Stimulated activated naive CD8-positive, alpha-beta T cell treated with anti-CD3 and anti-CD28 coated beads, Interleukin-15, Interleukin-2, amounts not matched to agents 100 U/mL and 50 U/mL, for 24 hours (primary cell): Measurements from ENCODE around the gene INS.

Source experiments
- ATAC-seq: fragments of 150-1000 bp; cut with Tn5 transposase; one replicate; pipeline ENCODE4 v1.10.0; 2021
- DNase-seq: peaks from one replicate; pipeline ENCODE4 v3.0.0; 2021

INS gene

DNA sequence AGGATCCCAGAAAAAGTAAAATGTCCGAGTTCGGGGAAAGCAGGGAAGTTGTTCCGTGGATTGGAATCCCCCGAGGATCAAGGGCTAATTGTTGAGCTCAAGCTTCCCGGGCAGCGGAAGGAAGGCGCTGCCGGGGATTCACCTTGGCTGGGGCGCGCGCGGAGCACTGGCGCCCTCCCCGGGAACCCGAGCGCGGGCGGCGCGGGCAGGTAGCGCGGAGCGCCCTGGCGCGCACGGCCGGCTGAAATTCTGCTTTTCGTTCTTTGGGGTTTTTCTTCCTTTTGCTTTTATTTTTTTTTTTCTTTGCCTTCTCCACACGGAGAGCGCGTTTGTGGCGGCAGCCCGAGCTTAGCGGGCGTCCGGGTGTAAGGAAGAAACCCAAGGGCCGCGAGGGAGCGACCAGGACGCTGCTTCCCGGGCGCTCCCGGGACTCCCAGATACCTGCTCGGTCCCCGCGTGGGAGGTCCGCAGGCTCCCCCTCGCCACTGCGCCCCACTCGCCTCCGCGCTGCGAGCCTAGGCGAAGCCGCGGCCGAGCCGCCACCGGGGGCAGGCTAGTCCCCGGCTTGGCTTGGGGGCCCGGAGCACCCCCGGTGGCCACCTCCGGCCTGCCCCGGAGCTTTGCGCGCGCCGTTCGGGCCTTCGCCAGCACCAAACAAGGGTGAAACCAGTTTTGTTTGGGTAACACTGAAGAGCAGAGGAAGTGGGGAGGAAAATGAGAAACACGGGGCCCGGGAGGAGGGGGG is 17.0 kb downstream of the INS start:
- DNase-seq: peak; percentile 51
- no peak for ATAC-seq

DNA sequence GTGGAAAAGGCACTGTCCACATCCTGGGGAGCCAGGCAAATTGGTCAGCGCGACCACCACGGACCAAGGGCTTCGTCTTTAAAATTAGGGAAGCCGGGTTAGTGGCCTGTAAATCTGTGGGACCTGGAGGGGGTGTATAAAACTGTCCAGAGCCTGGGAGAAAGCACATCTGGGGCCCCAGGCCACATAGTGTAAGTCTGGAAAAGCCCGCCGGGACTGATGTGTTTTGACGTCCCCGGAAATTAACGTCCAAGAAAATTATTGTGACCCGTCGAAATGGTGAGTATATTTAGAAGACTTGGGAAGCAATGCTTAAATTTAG is 17.6 kb downstream of the INS start:
- ATAC-seq (no peak), DNase-seq (no peak)

DNA sequence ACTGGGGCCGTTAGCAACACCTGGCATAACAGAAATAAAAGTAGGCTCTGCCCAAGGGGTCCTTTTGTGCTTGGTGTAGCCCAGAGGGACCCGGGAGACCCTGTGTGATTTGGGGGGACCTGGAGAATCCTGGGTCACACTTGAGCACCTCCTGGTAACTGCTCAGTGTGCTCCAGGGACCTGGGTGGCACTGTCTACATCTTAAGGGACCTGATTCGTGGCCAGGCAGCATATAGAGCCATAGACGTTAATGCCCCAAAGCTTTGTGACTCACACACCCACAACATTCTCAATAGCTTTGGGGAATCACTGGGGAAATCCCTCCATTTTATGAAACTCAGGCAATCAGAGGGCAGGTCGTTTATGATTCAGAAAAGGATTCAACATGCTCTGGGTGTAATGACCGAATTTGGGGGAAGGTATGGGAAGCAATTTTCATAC is 18.2 kb downstream of the INS start:
- ATAC-seq: peak; percentile 98
- DNase-seq: peak; percentile 58

DNA sequence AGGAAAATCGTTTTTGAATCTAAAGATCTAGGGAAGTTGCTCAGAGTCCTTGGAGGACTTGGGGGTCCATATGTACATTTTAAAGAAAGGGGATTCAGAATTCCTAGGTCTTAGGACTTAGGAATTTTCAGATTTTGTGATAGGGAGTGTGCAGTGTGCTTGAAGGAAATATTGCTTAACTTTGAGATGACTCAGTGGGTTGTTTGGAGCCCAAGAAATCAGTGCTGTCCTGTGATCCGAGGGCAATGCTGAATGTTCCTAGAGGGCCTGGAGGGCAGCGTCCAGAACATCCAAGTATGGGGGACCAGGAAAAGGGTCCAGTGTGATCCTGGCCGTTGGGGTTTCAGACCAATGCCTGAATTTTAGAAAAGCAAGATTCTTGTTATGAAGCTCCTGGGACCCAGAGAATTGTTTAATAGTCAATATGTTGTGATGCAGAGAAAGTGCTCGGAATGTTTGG is 18.7 kb downstream of the INS start:
- DNase-seq: no peak
- no peak for ATAC-seq

DNA sequence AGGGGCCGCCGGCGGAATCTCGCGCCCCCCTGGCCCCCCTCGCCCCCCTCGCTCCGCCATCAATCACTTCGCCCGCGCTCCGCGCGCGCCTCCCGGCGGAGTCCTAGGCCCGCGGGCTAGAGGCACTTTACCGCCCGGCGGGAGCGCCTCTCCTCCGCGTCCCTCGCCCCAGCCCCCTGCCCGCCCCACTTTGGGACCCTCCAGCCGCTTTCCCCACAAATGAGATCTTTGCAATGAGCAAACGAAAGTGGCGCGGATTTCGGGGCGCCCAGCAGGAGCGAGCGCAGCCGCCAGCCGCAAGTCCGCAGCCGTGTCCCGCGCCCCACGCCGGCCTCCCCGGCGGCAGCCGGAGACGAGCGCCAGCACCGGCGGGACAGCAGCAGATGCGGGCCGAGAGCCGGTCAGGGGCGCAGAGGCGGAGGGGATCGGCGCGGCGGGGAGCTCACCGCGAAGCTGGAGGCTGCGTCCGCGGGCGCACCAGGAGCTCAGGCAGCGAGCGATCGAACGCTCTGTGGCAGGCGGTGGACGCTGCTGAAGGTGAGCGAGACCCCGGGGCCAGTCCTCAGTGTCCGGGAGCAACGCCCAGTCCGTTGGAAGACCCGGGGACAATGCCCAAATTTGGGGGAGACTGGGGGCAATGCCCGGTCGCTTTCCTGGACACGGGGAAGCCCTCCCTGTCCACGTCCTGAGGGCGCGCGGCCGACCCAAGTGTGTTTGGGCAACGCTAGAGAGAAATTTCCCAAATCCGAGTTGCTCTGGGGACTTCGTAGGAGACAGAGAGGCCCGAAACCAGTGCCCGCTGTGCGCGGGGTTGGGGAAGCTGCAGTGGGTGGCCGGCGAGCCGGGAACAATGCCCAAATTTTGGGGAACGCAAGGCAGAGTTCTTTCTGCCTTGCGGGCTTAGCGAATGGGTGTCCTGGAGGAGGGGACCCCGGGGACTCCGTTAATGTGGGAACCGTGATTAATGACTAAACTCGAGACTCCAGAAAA is 20.3 kb downstream of the INS start:
- DNase-seq (no peak), ATAC-seq (no peak)

DNA sequence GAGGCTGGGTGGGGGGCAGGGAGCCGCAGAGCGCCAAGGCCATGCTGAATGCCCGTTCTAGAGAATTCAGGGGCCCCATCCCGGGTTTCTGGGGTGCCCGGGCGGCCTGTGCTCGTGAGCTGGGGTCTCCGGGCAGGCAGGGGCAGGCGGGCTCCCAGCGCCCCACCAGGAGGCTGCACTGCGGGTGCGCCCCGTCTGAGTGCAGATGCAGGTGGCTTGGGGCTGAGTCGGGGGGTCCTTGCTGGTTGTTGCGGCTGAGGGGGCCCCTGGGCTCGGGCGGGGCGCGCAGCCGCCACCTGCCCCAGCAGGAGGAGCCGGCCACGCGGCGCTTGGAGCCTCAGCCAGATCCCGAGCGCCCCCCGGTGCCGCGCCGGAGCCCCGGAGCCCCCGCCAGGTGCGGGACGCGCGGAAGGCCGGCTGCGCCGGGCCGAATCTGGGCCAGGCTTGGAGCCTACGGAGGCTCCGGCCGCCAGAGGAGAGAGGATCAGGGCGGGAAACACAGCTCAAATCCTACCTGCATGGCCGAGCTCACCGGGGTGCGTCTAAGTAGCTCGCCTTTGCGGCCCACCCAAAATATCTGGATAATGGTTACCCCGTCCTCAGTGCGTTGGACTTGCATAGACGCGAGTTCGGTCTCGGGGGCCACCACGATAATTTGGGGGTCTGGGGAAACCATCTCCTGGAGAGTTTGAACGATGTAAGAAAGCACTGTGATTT is 21.2 kb downstream of the INS start:
- no peak for DNase-seq
- ATAC-seq: no peak

DNA sequence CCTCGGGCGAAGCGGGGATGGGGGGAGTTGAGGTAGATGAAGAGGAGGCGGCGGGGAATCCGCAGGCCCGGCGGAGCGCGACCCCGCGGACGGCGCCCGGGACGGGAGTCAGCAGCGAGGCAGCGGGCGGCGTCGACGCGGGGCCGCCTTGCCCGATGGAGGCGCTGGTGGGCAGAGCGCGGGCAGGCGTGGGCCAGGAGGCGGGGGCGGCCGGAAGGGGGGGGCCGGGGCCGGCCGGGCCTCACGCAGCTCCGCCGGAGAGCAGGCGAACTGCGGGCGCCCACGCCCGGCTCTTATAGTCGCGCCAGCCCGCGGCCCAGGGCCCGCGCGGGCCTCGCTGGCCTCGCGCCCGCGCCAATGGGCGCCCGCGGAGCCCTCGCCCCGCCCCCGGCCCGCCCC is 21.9 kb downstream of the INS start, which contains the start of gene IGF2:
Gene IGF2 (minus strand): TSS at position 267 of the 399 bp plus-strand sequence. CDS start 3,866 bp downstream, outside the sequence.
- ATAC-seq: no peak
- DNase-seq: no peak

DNA sequence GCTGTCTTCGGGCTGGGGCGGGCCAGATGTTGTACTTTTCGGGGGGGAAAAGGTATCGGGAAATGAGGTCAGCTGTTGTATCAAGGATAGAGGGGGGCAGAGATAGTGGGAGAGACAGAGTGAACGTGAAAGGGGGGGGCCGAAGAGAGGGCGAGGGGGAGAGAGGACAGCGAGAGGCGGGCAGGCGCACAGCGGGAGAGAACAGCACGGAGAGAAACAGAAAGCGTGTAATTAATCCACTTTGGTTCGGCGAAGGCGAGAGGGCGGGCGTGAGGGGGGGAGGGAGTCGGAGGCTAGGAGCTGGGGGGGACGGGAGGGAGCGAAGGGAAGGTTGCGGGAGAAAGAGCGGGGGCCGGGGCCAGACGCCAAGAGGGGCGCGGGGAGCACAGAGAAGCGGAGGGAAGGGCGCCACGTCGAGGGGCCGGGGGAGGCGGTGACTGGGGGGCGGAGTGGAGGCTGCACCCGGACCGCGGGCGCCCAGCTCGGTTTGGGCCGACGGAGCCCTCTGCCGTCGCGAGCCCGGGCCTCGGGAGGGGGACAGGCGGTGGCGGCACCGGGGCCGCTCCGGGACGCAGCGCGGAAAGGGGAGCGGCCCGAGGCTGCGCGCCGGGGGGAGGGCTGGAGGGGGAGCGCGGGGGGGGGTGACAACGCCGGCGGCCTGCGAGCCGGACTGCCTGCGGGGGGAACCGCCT is 22.4 kb downstream of the INS start:
- ATAC-seq: no peak
- DNase-seq: no peak

DNA sequence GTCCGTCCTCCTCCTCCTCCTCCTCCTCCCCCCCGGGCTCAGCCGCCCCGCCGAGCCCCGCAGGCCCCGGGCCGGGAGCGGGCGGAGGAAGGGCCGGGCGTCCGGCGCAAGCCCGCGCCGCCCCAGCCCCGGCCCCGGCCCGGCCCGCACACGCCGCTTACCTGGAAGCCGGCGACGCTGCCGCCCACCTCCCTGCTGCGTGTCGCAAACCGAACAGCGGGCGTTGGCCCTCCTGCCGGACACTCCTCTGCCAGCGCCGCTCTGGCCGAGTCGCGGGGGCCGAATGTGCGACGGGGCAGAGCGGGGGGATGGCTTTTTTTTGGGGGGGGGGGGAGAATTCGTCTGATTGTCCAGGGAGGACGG is 23.0 kb downstream of the INS start:
- DNase-seq (no peak), ATAC-seq (no peak)

DNA sequence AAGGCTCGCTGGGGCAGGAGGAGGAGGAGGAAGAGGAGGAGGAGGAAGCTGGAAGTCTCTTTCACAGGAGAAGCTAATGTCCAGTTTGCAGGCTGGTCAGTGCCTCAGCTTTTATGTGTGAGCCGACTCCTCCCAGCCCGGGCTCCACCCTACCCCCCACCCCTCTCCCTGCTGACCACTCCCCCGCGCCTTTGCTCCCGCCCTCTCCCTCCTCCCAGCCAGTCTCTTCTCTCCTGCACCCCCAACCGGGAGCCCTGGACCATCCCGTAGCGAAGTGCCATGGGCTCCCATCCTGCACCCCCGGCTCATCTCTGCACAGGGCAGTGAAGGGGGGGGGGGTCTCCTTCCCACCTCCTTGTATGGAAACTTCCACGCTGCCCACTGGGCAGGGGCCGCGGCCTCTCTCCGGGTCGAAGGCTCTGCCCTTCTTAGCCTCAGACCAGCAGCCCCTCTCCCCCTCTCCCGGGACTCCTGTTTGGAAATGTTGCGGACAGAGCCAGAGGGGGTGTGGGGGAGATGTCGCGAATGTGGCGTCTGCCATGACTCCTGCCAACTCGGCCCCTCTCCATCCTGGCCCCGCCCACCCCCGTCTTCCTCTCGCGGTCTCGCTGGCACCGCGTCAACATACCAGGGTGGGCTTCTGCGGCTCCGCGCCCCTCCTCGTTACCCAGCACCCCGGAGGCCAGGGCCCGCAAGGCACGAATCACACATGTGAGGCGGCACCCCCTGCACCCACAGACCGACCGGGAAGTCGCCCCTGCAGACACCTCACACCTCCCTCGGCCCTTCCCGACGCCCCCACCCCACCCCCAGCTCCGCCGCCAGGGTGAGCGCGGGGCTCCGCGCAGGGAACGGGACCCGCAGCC is 23.6 kb downstream of the INS start:
- no peak for DNase-seq
- no peak for ATAC-seq

DNA sequence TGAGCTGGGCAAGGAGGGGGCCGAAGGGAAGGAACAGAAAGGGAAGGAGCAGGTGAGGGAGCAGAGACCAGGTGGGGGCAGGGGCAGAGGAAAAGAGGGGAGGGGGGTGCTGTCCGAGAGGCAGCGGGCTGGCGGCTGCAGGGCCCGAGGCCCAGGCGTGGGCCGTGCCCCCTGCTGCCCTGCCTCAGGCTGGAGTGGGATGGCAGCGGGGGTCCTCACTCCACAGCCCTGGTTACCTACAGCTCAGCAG is 24.1 kb downstream of the INS start:
- no peak for ATAC-seq

DNA sequence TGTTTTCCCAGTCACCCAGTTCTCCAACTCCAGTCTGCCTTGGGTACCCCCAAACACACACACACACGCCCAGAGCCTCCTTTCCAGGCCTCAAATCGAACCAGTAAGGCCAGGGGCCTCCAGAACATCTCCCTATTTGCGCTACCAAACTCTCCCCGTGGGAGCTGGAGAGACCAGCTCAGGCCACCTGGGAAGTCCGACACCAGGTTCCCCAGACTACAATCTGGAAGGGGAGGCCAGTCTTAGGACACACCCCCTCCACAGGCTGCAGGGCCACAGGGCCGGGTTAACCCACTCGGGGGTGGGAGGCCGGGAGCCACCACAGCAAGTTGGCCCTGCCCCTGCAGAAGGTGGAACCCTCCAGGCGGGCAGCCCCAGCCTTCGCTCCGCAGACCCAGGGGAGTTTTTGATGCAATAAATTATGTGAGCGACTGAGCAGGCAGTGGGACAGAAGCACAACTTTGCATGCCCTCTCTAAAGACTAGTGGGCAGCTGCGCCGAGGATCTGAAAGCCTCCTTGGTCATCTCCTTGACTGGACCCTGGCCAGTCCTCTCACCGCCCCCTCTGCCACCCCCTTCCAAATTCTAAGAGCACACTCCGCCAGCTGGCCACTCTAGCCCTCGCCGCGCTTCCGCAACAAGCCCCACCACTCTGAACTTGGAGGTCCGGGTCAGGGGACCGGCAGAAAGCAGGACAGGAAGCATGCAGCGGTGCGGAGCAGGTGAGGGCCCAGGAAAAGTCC is 24.6 kb downstream of the INS start:
- ATAC-seq (no peak), DNase-seq (no peak)

More for the DNA sequence above, 24.1 kb downstream of the INS start:
- no peak for DNase-seq

DNA sequence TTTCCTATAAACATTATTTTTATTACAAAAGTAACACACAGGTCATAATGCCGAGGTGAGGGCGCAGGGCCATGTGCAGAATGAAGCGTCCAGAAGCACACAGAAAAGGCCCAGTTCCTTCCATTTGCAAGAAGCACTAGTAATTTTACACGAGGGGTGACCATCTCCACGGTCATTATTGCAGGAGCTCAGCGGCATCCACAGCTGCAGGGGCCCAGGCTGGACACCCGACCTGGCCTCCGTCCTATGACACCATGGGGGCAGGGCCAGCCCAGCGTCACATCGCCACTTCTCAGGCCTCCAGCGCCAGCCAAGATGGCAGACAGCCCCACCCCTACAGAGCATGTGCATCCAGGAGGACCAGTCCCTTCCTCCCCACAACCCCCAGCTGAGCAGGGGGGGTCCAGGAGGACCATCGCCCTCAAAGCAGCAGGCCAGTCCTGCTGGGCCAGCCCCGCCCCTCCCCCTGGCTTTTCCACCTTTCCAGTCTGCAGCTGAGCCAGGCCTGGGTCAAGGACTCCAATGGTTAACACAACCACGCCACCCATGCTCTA is 25.3 kb downstream of the INS start:
- no peak for DNase-seq
- no peak for ATAC-seq

DNA sequence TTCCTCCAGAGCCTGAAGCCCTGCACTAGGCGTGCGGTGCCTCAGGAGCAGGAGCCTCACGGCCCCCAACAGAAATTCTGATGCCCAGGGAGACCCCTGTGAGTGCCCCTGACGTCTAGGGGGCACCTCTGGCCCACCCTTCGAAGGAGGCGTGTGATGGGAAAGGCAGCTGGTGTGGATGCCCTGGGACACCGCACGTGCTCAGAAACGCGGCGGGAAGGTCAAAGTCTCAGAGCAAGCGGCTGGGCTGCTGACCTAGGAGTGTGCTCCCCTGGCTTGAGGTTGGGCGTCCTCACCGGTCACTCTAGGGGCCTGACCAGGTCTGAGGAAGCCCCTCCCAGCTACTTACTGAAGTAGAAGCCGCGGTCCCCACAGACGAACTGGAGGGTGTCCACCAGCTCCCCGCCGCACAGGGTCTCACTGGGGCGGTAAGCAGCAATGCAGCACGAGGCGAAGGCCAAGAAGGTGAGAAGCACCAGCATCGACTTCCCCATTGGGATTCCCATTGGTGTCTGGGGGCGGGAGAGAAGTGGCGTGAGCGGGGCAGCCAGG is 25.9 kb downstream of the INS start:
- ATAC-seq (no peak), DNase-seq (no peak)

DNA sequence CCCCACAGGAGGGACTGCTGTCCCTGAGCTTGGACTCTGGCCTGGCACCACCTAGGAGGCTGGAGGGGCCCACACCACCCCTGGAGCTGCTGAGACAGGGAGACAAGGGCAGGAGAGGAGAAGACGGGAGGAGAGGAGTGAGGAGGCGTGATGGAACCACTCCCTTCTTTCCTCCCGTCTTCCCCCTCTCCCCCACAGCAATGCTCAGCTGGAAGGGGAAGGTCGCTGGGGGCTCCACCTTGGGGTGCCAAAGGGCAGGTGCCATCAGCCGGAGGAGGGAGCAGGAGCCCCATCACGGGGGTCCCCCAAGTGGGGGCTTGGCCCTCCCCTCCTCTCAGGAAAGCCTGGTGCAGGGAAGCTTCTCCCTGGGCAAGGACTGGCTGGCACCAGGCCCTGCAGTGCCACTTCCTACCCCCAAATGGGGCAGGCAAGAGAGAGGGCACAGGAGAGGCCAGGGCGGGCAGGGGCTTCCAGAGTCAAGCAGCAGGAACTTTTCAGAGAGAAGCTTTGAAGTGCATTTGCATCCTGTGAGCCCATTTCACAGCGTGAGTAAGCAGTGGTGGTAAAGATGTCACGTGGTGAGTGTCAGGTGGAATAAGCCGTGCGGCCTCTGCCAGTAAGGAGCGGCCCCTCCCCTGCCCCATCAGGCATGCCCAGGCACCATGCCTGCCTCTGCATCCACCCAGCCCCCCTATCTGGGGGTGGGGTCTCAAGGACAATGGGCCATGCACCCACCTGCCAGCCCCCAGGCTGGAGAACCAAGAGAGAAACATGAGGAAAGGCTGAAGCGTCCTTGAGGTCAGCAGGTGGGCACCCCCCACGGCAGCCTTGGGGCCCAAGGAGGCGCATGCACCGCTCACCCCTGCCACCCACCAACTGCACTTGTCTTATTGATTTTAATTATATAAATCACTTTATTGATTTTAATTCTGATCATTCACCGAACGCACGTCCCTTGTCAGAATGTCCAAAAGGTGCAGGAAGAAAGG is 26.7 kb downstream of the INS start:
- ATAC-seq (no peak), DNase-seq (no peak)

DNA sequence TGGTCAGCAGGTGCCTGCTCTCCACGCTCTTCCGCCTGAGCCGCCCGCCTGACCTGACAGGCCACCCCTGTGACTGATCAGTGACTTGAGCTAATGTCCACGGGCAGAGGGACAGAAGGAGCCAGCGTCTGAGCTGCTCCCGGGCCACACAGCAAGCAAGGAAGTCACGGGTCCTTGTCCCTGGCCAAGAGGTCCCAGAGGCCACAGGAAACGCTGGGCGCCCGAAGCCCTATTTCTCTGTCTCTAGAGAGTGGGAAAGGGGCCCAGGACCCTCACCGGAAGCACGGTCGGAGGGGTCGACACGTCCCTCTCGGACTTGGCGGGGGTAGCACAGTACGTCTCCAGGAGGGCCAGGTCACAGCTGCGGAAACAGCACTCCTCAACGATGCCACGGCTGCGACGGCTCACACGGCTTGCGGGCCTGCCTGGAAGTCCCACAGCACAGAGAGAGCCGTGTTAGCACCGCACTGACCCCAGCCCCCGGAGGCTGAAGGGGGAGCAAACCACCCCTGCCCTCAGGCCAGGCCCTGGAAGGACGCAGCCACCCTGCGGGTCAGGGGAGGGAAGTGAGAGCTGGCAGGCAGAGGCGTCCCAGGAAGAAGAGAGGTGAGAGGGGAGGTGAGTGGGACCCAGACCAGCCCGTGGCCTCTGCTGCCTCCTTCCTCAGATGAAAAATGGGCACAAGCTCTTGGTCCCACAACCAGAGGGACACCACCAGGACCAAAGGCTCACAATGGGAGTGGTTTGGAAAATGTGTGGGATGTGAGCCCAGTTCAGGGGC is 27.6 kb downstream of the INS start:
- ATAC-seq (no peak), DNase-seq (no peak)

DNA sequence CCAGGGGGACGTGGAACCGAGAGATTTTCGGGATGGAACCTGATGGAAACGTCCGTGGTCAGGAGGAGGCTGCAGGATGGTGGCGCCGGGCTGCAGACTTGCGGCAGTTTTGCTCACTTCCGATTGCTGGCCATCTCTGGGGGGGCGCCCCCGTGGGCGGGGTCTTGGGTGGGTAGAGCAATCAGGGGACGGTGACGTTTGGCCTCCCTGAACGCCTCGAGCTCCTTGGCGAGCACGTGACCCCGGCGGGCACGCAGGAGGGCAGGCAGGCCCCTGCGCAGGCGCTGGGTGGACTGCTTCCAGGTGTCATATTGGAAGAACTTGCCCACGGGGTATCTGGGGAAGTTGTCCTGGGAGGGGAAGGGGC is 28.2 kb downstream of the INS start:
- DNase-seq: no peak
- ATAC-seq: no peak

DNA sequence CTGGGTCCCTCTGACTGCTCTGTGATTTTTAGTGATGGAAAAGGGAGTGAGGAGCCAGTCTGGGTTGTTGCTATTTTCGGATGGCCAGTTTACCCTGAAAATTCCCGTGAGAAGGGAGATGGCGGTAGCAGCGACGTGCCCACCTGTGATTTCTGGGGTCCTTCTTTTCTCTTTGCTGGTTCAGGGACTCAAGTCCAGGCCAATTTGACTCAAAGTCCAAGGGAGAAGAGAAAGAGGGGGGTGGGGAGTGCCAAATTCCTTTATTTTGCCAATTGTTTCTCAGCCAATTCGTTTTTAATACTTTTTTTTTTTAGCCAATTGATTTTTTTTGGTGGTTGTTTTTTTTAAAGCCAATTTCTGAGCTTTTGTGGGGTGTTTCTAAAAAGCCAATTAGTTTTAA is 28.8 kb downstream of the INS start:
- no peak for ATAC-seq
- no peak for DNase-seq
